Common myeloid progenitor, CD34-positive (primary cell): ENCODE results near the gene COQ10B.
A peak's percentile ranks its signal among the peaks of the same experiment; 100 is the strongest.

Experiments used
- CTCF ChIA-PET: fragments of 350-600 bp; sonication (Branson Sonifier 250); formaldehyde crosslinking; loops from one replicate; lab custom pipeline; 2021; ENCODE audit warnings: antibody characterized with exemption; lab: Charles Lee
- POLR2A ChIA-PET: fragments of 350-600 bp; sonication (Branson Sonifier 250); formaldehyde crosslinking; loops from one replicate; lab custom pipeline; 2021; ENCODE audit warnings: antibody characterized with exemption; lab: Charles Lee
- DNase-seq, 3 donors: peaks; one replicate each; pipeline versions ENCODE4 v3.0.0 to v3.0.0-alpha.2; 2013
- H3K27ac ChIP-seq, 2 experiments: 1 replicate in 1 of 2; 2 replicates in 1 of 2; pipeline ENCODE4 v1.7.0; 2013; ENCODE audit warnings: inconsistent platforms in 2 of 2, low read length in 2 of 2, mild to moderate bottlenecking in 2 of 2, low read depth in 1 of 2, moderate library complexity in 1 of 2; ENCODE audit not compliant: severe bottlenecking in 2 of 2, insufficient read depth in 1 of 2, poor library complexity in 1 of 2
- H3K27me3 ChIP-seq, 5 experiments: replicated peaks in 2 of 5; 1 replicate in 3 of 5; 2 replicates in 2 of 5; pipeline versions ENCODE4 v1.6.1 to v1.7.0; 2013; ENCODE audit warnings: low read length in 4 of 5, mild to moderate bottlenecking in 2 of 5, moderate library complexity in 2 of 5, inconsistent platforms in 1 of 5; ENCODE audit not compliant: insufficient read depth in 5 of 5, control insufficient read depth in 4 of 5
- H3K36me3 ChIP-seq, 4 experiments: 1 replicate in 2 of 4; 2 replicates in 2 of 4; pipeline versions ENCODE4 v1.6.1 to v1.7.0; 2013; ENCODE audit warnings: low read length in 3 of 4, control low read depth in 1 of 4, mild to moderate bottlenecking in 1 of 4; ENCODE audit not compliant: control insufficient read depth in 4 of 4, insufficient read depth in 4 of 4
- H3K4me1 ChIP-seq, 4 experiments: 1 replicate in 3 of 4; 2 replicates in 1 of 4; pipeline versions ENCODE4 v1.6.1 to v1.7.1; 2013; ENCODE audit warnings: low read length in 3 of 4, mild to moderate bottlenecking in 3 of 4, control low read depth in 1 of 4, inconsistent platforms in 1 of 4, moderate library complexity in 1 of 4; ENCODE audit not compliant: control insufficient read depth in 4 of 4, insufficient read depth in 4 of 4; ENCODE audit errors: control extremely low read depth in 1 of 4
- H3K4me3 ChIP-seq, 7 experiments: 1 replicate in 4 of 7; 2 replicates in 3 of 7; pipeline versions ENCODE4 v1.5.1 to v1.7.0; 2013; ENCODE audit warnings: mild to moderate bottlenecking in 7 of 7, low read length in 6 of 7, moderate library complexity in 6 of 7, inconsistent platforms in 2 of 7, low read depth in 2 of 7, control low read depth in 1 of 7; ENCODE audit not compliant: insufficient read depth in 4 of 7, control insufficient read depth in 1 of 7; ENCODE audit errors: extremely low read depth in 1 of 7
- H3K9me3 ChIP-seq, 5 experiments: 1 replicate in 4 of 5; 2 replicates in 1 of 5; pipeline versions ENCODE4 v1.6.1 to v1.7.1; 2013; ENCODE audit warnings: low read length in 4 of 5, mild to moderate bottlenecking in 2 of 5, inconsistent platforms in 1 of 5, low read depth in 1 of 5, moderate library complexity in 1 of 5; ENCODE audit not compliant: control insufficient read depth in 4 of 5, insufficient read depth in 2 of 5; ENCODE audit errors: control extremely low read depth in 1 of 5
- WGBS: methylation state at CpG from one replicate; pipeline ENCODE4 v1.1.5; 2013; ENCODE audit not compliant: insufficient coverage; 5-methylcytosine and 5-hydroxymethylcytosine counted together

The COQ10B gene

GRCh38 chr2:197486175-197486574, 32.8 kb downstream of the COQ10B start:
- no peak for DNase-seq
- WGBS, result 100% methylated on average over 1 of the region's 2 CpGs
- peak overlapping the region in 1 of 2 experiments; percentile 25 for H3K27ac ChIP-seq
- H3K36me3 ChIP-seq, result peaks cover 9 to 73% (median 45%) of the 10 kb centered on the region in 4 experiments
- no peaks in the 10 kb centered on the region for H3K27me3 ChIP-seq
- peaks cover 0 to 12% (median 9%) of the 10 kb centered on the region in 5 experiments for H3K9me3 ChIP-seq
- no peaks in the 10 kb centered on the region for H3K4me1 ChIP-seq
- POLR2A ChIA-PET, result no interaction called here
- no peak overlapping the region for H3K4me3 ChIP-seq
- CTCF ChIA-PET, result no interaction called here

DNA sequence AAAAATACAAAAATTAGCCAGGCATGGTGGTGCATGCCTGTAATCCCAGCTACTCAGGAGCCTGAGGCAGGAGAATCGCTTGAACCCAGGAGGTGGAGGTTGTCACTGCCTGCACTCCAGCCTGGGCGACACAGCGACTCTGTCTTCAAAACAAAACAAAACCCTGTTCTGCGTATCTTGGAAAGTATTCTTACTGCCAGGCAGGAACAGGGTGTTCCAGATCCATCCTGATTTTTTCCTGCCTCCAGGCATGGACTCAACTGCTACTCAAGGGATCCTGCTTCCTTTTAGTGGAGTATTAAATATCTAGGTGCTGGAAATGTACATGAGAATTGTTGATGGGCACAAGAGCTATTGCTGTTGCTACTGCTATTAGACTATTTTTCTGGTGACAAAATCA, 34.0 kb downstream of the COQ10B start:
- 96% methylated on average over 4 of the region's 4 CpGs for WGBS
- H3K4me3 ChIP-seq, result no peak overlapping the region
- H3K36me3 ChIP-seq, result peaks cover 13 to 79% (median 55%) of the 10 kb centered on the region in 4 experiments
- H3K27me3 ChIP-seq, result no peaks in the 10 kb centered on the region
- peaks cover 0 to 9% (median 8%) of the 10 kb centered on the region in 5 experiments for H3K9me3 ChIP-seq
- DNase-seq, result no peak
- POLR2A ChIA-PET, result interaction anchor here (0.7 kb wide), 1 partner anchor 26 kb away, joined by 3 read pairs; no protein-coding TSS in a partner anchor
- no peak overlapping the region for H3K27ac ChIP-seq
- CTCF ChIA-PET, result interaction anchor here (0.6 to 1.4 kb wide), 2 partner anchors 9 to 221 kb away, joined by 3 read pairs; no protein-coding TSS in a partner anchor
- no peaks in the 10 kb centered on the region for H3K4me1 ChIP-seq

GRCh38 chr2:197495433-197496134, 42.2 kb downstream of the COQ10B start:
- Histone ChIP-seq H3K4me1 (peaks cover 4 to 34% (median 23%) of the 10 kb centered on the region in 4 experiments), H3K4me3 (no peak overlapping the region), H3K9me3 (no peaks in the 10 kb centered on the region), H3K27ac (no peak overlapping the region), H3K36me3 (peaks cover 30 to 72% (median 52%) of the 10 kb centered on the region in 4 experiments), H3K27me3 (no peaks in the 10 kb centered on the region)
- ChIA-PET POLR2A (no interaction called here), CTCF (interaction anchor here (0.8 to 1.4 kb wide), 2 partner anchors 11 to 802 kb away, joined by 3 to 7 read pairs; no protein-coding TSS in a partner anchor)
- no CpG with 5 or more reads among the region's 2 CpGs for WGBS
- no peak for DNase-seq

- Histone ChIP-seq H3K4me1 (peaks cover 8 to 41% (median 24%) of the 10 kb centered on the region in 4 experiments), H3K9me3 (no peaks in the 10 kb centered on the region), H3K4me3 (peak overlapping the region in 2 of 7 experiments; percentile 11 to 84), H3K27ac (peak overlapping the region in 1 of 2 experiments; percentile 59), H3K36me3 (peaks cover 27 to 64% (median 45%) of the 10 kb centered on the region in 4 experiments), H3K27me3 (no peaks in the 10 kb centered on the region)
- ChIA-PET POLR2A (no interaction called here), CTCF (interaction anchor here (0.9 to 1.4 kb wide), 2 partner anchors 10 to 56 kb away, joined by 3 to 7 read pairs; no protein-coding TSS in a partner anchor)
- DNase-seq, result no peak
Measured at GRCh38 chr2:197496695-197497094, 43.3 kb downstream of the COQ10B start.

- H3K36me3 ChIP-seq, result peaks cover 25 to 64% (median 42%) of the 10 kb centered on the region in 4 experiments
Measured at GRCh38 chr2:197497326-197497725, 44.0 kb downstream of the COQ10B start.

DNA sequence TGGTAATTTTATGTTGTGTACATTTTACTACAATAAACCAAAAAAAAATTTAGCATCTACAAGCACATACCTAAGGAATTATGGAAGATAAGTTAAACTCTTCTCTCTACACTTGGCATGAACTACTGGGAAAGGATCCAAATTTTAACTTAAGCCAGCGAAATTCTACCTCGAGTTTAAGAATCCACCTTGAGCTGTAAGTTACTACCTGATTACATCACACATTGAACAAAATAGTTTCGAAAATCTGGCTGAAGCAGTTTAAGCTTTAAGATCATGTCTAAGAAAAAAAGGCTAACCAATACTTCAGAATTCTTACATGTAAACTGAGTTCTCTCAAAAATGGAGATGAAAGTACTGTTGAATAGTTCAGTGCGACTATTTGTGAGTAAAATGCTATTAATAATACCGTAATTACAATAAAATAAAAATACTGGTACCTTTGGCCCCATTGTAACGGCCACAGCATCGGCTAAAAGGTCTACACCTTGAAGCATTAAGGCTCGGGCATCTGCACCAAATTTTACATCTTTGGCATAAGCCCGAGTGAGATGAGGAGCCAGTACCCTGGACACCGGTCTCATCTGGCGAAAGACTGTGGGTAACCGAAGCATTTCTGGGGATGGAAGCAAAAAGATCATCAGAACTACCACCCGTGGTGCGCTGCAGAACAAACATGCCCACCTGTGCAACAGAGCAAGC, 45.0 kb downstream of the COQ10B start:
- Histone ChIP-seq H3K27me3 (no peaks in the 10 kb centered on the region), H3K36me3 (peaks cover 22 to 60% (median 37%) of the 10 kb centered on the region in 4 experiments), H3K9me3 (no peaks in the 10 kb centered on the region), H3K27ac (peak overlapping the region; percentile 73 to 93), H3K4me1 (peaks cover 15 to 48% (median 31%) of the 10 kb centered on the region in 4 experiments), H3K4me3 (peak overlapping the region; percentile 52 to 97 (median 84))
- 21% methylated on average over 9 of the region's 14 CpGs for WGBS
- ChIA-PET POLR2A (interaction anchor here (1.8 to 3.9 kb wide), 2 partner anchors 18 to 63 kb away, joined by 9 to 34 read pairs; partner anchors contain the start of genes MOB4 and SF3B1), CTCF (no interaction called here)
- DNase-seq, result no peak

More at GRCh38 chr2:197497326-197497725, 44.0 kb downstream of the COQ10B start:
- Histone ChIP-seq H3K9me3 (no peaks in the 10 kb centered on the region), H3K27ac (no peak overlapping the region), H3K4me3 (peak overlapping the region in 3 of 7 experiments; percentile 84 to 97 (median 92)), H3K4me1 (peaks cover 14 to 48% (median 29%) of the 10 kb centered on the region in 4 experiments), H3K27me3 (no peaks in the 10 kb centered on the region)
- ChIA-PET CTCF (no interaction called here), POLR2A (no interaction called here)
- WGBS, result 67% methylated on average over 1 of the region's 2 CpGs
- no peak for DNase-seq
